NCI-H2029 (cell line): Measurements from ENCODE around the gene SRRM2.
A peak's percentile ranks its signal among the peaks of the same experiment; 100 is the strongest.

Experiments
- DNase-seq: peaks from one replicate; lab custom pipeline; 2025; lab: John Stamatoyannopoulos, UW

The SRRM2 gene

GRCh38 chr16:2798723-2799204 is 46.3 kb downstream of the SRRM2 start:
- no peak for DNase-seq

- DNase-seq, result no peak
Measured at GRCh38 chr16:2799205-2799858, 46.9 kb downstream of the SRRM2 start.

GRCh38 chr16:2799859-2800226 is 47.4 kb downstream of the SRRM2 start:
- DNase-seq, result peak; percentile 83

- DNase-seq, result no peak
Measured at GRCh38 chr16:2803545-2804195, 51.2 kb downstream of the SRRM2 start.

- no peak for DNase-seq
Measured at GRCh38 chr16:2804728-2805127, 52.3 kb downstream of the SRRM2 start.

- DNase-seq, result no peak
Measured at GRCh38 chr16:2806286-2806685, 53.8 kb downstream of the SRRM2 start.

- DNase-seq, result no peak
Measured at GRCh38 chr16:2808181-2808580, 55.7 kb downstream of the SRRM2 start.

GRCh38 chr16:2809149-2809760 is 56.8 kb downstream of the SRRM2 start:
- DNase-seq, result no peak

- no peak for DNase-seq
Measured at GRCh38 chr16:2810651-2811050, 58.2 kb downstream of the SRRM2 start.

GRCh38 chr16:2811703-2812471 is 59.4 kb downstream of the SRRM2 start:
- DNase-seq, result no peak

- no peak for DNase-seq
Measured at GRCh38 chr16:2813771-2814221, 61.4 kb downstream of the SRRM2 start.

- DNase-seq, result no peak
Measured at GRCh38 chr16:2814551-2815298, 62.3 kb downstream of the SRRM2 start.

- DNase-seq, result no peak
Measured at GRCh38 chr16:2815299-2815771, 62.9 kb downstream of the SRRM2 start.

GRCh38 chr16:2816751-2817339 is 64.4 kb downstream of the SRRM2 start, which contains the start of gene PRSS21:
TSS of gene PRSS21 (plus strand) at chr16:2817237. CDS start at chr16:2817269, 32 bp downstream.
- DNase-seq, result no peak

GRCh38 chr16:2817340-2818271 is 65.2 kb downstream of the SRRM2 start:
- DNase-seq, result no peak

GRCh38 chr16:2818272-2818876 is 65.9 kb downstream of the SRRM2 start:
- no peak for DNase-seq

GRCh38 chr16:2819179-2819938 is 66.9 kb downstream of the SRRM2 start:
- no peak for DNase-seq

GRCh38 chr16:2819939-2820835 is 67.7 kb downstream of the SRRM2 start:
- no peak for DNase-seq
